Measurements from ENCODE around the gene SH3BGR. TPM values are rescaled to one million over a fixed set of nuclear protein-coding genes. Genes with fewer than 3 reads are reported as not detected.

Gene SH3BGR
- polyA plus RNA-seq, 1 experiment, result 2.7 TPM

DNA sequence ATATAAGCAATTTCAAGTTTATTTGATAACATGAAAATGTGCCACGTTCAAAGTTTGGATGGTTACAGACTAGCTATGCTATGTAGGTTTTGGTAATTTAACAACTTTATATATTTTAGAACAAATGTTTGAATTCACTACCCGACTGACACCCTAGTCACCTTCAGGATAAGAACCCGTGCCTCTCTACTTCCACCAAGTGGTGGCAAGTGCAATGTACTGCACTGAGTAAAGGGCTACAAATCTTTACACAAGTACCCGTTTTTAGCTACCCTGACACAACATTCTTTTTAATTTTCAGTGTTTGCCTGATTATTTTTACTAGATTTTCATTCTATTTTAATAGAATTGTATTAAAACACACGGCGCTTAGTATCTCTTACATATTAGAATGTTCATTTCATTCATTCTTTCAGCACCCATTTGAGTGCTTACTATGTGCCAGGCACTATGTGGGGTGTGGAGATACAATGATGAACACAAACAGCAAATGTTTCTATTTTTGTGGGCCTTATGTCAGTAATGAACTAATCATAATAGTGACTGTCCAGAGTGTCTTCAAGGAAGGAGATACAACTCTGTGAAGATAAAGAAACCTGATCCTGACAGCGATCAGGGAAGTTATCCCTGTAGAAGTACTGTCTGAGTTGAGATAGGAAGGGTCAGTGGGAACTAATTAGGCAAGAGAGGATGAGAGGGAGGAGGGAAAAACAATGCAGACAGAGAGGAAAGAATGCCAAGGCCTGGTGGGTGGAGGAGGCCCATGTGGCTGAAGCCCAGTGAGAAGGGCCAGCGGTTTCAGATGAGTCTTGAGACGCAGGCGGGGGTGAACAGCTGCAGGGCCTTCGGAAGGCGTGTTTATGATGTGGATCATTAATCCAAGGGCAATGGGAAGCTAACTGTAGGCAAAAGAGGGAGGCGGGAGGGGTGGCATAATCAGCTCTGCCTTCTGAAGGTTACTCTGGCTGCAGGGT is 10.0 kb upstream of the SH3BGR start:
- no peaks in the 10 kb centered on the region for H3K9me3 ChIP-seq (ENCODE audit: control insufficient read depth, insufficient read depth, low read length)
- ChIA-PET CTCF (interaction anchor here (0.6 to 3.7 kb wide), 27 partner anchors 8 to 259 kb away, joined by 3 to 43 read pairs (median 4); partner anchors contain the start of gene PSMG1), POLR2A (interaction anchor here (1.6 kb wide), 1 partner anchor 258 kb away, joined by 3 read pairs; the partner anchor contains the start of gene PSMG1)
- TF ChIP-seq, protein P1, sequence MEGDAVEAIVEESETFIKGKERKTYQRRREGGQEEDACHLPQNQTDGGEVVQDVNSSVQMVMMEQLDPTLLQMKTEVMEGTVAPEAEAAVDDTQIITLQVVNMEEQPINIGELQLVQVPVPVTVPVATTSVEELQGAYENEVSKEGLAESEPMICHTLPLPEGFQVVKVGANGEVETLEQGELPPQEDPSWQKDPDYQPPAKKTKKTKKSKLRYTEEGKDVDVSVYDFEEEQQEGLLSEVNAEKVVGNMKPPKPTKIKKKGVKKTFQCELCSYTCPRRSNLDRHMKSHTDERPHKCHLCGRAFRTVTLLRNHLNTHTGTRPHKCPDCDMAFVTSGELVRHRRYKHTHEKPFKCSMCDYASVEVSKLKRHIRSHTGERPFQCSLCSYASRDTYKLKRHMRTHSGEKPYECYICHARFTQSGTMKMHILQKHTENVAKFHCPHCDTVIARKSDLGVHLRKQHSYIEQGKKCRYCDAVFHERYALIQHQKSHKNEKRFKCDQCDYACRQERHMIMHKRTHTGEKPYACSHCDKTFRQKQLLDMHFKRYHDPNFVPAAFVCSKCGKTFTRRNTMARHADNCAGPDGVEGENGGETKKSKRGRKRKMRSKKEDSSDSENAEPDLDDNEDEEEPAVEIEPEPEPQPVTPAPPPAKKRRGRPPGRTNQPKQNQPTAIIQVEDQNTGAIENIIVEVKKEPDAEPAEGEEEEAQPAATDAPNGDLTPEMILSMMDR (IDR thresholded peaks at IDR 0.05; ENCODE audit: low read depth, low read length), result peak; percentile 86
- no peaks in the 10 kb centered on the region for H3K27me3 ChIP-seq (ENCODE audit: control insufficient read depth, insufficient read depth, low read length)
- no peak overlapping the region for H3K4me3 ChIP-seq (ENCODE audit: low read depth, low read length)
- H3K27ac ChIP-seq (ENCODE audit: low read depth, low read length), result no peak overlapping the region
- DNase-seq (ENCODE audit: low read depth, low spot score), result no peak

DNA sequence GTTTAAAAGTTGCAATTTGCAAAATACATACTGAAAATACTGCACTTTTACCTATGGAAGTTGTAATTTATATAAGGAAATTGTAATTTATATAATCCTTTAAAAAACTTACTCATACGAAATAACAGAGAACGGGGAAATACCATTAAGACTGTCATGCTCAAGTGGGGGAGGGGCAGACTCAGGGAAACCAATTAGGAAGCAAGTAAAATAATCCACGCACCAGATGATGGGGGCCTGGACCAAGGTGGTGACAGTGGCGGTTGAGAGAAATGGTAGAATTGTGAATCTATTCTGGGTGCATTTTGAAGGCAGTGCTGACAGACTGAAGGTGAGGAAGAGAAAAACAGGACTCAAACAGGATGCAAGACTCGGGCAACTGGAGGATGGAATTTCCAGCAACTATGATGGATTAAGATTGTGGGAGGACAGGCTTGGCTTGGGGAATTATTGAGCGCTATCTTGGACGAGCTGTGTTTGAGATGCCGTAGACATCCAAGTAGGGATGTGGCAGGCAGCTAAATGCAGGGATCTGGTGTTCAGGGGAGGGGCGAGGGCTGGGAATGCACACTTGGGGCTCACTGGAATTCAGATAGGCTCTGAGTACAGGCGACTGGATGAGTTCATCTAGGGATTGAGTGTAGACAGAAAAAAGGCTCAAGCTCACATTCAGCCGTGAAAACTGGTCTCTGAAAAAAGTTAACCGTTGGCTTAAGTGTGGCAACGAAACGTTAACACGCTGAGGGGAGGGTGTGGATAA is 7.2 kb upstream of the SH3BGR start:
- DNase-seq (ENCODE audit: low read depth, low spot score), result no peak
- H3K27ac ChIP-seq (ENCODE audit: low read depth, low read length), result no peak overlapping the region
- H3K9me3 ChIP-seq (ENCODE audit: control insufficient read depth, insufficient read depth, low read length), result no peaks in the 10 kb centered on the region
- H3K4me3 ChIP-seq (ENCODE audit: low read depth, low read length), result peak overlapping the region; percentile 73
- H3K27me3 ChIP-seq (ENCODE audit: control insufficient read depth, insufficient read depth, low read length), result peaks cover 1% of the 10 kb centered on the region
- ChIA-PET CTCF (interaction anchor here (0.6 kb wide), 1 partner anchor 11 kb away, joined by 7 read pairs; no protein-coding TSS in a partner anchor), POLR2A (interaction anchor here (0.6 kb wide), 1 partner anchor 44 kb away, joined by 4 read pairs; no protein-coding TSS in a partner anchor)
- TF ChIP-seq, protein P1 (IDR thresholded peaks at IDR 0.05; ENCODE audit: low read depth, low read length), result no peak

DNA sequence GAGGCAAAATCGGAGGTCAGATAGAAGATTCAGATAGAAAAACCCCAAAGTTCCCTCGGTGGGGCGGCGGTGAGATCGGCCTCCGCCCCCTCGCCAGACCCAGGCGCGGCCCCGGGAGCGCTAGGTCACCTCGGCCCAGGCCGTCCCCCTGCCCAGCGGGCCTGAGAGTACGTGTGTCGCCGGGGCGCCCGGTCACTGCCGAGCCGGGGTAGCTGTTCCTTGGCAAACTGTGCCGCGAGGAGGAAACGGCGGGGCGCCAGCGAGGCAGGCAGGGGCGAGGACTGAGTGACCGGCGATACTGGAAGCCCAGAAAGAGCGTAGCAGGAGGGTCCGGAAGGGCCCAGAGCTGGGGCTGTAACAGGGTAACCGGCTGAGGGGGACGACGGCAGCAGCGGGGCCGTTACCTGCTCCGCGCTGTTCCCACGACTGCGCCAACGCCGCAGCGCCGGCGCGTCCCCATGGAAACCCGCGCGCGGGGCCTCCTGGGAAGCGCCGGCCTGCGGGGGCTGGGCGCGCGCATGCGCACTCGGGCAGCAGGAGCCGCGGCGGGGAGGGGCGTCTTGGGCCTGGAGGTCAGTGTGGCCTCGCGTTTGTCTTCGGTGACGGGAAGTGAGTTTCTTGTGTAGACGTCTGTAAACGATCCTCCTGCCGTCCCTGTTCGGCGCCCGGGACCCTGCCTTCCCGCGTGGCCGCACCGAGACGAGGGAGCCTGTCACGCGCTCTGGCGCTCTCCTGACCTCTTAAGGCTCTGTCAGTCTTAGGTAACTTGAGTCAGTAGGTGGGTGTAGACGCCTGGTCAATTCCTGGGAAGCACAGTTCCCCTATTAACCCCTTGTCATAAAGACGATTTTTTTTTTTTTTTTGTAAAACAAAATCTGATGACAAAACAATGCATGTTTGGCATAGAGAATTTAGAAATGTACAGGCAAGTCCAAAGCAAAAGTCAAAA is 6.2 kb upstream of the SH3BGR start, which contains the start of gene LCA5L:
TSS of gene LCA5L (minus strand) at position 458 of the 949 bp plus-strand sequence. CDS start 17,285 bp downstream, outside the sequence.
- CTCF ChIA-PET, result no interaction called here
- Histone ChIP-seq H3K4me3 (ENCODE audit: low read depth, low read length) (peak within 1 kb of the TSS; percentile 73), H3K27ac (ENCODE audit: low read depth, low read length) (peak within 1 kb of the TSS; percentile 59), H3K27me3 (ENCODE audit: control insufficient read depth, insufficient read depth, low read length) (peaks cover 3% of the 10 kb centered on the region), H3K9me3 (ENCODE audit: control insufficient read depth, insufficient read depth, low read length) (no peaks in the 10 kb centered on the region)
- POLR2A ChIA-PET, result interaction anchor here (0.6 kb wide), 1 partner anchor 45 kb away, joined by 4 read pairs; no protein-coding TSS in a partner anchor
- TF ChIP-seq, protein P1 (IDR thresholded peaks at IDR 0.05; ENCODE audit: low read depth, low read length), result no peak; the same call in 1 of the 2 replicates
- peak; percentile 55 for DNase-seq (ENCODE audit: low read depth, low spot score)

DNA sequence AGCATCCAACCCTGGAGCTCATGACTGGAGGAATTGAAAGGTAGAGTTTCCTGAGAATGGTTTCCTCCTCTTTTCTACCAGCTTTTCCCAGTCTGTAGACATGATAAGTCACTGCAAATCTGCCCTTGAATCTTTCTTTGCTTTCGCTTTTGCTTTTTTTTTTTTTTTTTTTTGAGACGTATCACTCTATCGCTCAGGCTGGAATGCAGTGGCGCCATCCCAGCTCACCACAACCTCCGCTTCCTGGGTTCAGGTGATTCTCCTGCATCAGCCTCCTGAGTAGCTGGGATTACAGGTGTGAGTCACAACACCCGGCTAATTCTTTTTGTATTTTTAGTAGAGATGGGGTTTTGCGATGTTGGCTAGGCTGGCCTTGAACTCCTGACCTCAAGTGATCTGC is 4.5 kb upstream of the SH3BGR start:
- H3K27ac ChIP-seq (ENCODE audit: low read depth, low read length), result no peak overlapping the region
- H3K9me3 ChIP-seq (ENCODE audit: control insufficient read depth, insufficient read depth, low read length), result no peaks in the 10 kb centered on the region
- POLR2A ChIA-PET, result no interaction called here
- TF ChIP-seq, protein P1 (IDR thresholded peaks at IDR 0.05; ENCODE audit: low read depth, low read length), result no peak
- DNase-seq (ENCODE audit: low read depth, low spot score), result no peak
- peaks cover 3% of the 10 kb centered on the region for H3K27me3 ChIP-seq (ENCODE audit: control insufficient read depth, insufficient read depth, low read length)
- CTCF ChIA-PET, result no interaction called here
- no peak overlapping the region for H3K4me3 ChIP-seq (ENCODE audit: low read depth, low read length)

Measured in AG04450 (cell line).